ENCODE results near the gene STX2.
"Not testable (repeated sequence)": the region's sequence is repeated elsewhere in the genome, so short reads cannot be mapped to it uniquely, and the experiment has no call there.

Gene STX2

GRCh38 chr12:130838951-130839769, at the start of gene STX2:
STX2 (minus strand) TSS chr12:130839250; CDS start chr12:130839099, 151 bp downstream.
- in situ Hi-C loops (cut with HindIII; ENCODE audit: low sequenced_read_pairs): no loop called here

- in situ Hi-C loops (cut with HindIII; ENCODE audit: low sequenced_read_pairs): not testable (repeated sequence)
Measured at GRCh38 chr12:130887190-130887589, 48.1 kb upstream of the STX2 start.

- in situ Hi-C loops (cut with HindIII; ENCODE audit: low sequenced_read_pairs): no loop called here
Measured at GRCh38 chr12:130881548-130881947, 42.5 kb upstream of the STX2 start.

GRCh38 chr12:130881046-130881445, 42.0 kb upstream of the STX2 start:
- in situ Hi-C loops (cut with HindIII; ENCODE audit: low sequenced_read_pairs): no loop called here

- in situ Hi-C loops (cut with HindIII; ENCODE audit: low sequenced_read_pairs): no loop called here
Measured at GRCh38 chr12:130880411-130880885, 41.4 kb upstream of the STX2 start.

GRCh38 chr12:130879781-130880389, 40.8 kb upstream of the STX2 start:
- in situ Hi-C loops (cut with HindIII; ENCODE audit: low sequenced_read_pairs): loop anchor here (5.0 kb wide), 1 partner anchor 68 kb away; no protein-coding TSS in a partner anchor

GRCh38 chr12:130879212-130879686, 40.2 kb upstream of the STX2 start:
- in situ Hi-C loops (cut with HindIII; ENCODE audit: low sequenced_read_pairs): loop anchor here (5.0 kb wide), 1 partner anchor 67 kb away; no protein-coding TSS in a partner anchor

GRCh38 chr12:130878193-130879185, 39.4 kb upstream of the STX2 start:
- in situ Hi-C loops (cut with HindIII; ENCODE audit: low sequenced_read_pairs): loop anchor here (5.0 kb wide), 1 partner anchor 66 kb away; no protein-coding TSS in a partner anchor

GRCh38 chr12:130877333-130877732, 38.3 kb upstream of the STX2 start:
- in situ Hi-C loops (cut with HindIII; ENCODE audit: low sequenced_read_pairs): loop anchor here (5.0 kb wide), 1 partner anchor 65 kb away; no protein-coding TSS in a partner anchor

- in situ Hi-C loops (cut with HindIII; ENCODE audit: low sequenced_read_pairs): loop anchor here (5.0 kb wide), 1 partner anchor 64 kb away; no protein-coding TSS in a partner anchor
Measured at GRCh38 chr12:130876758-130877157, 37.7 kb upstream of the STX2 start.

- in situ Hi-C loops (cut with HindIII; ENCODE audit: low sequenced_read_pairs): loop anchor here (5.0 kb wide), 1 partner anchor 64 kb away; no protein-coding TSS in a partner anchor
Measured at GRCh38 chr12:130876297-130876696, 37.2 kb upstream of the STX2 start.

GRCh38 chr12:130875708-130876107, 36.7 kb upstream of the STX2 start:
- in situ Hi-C loops (cut with HindIII; ENCODE audit: low sequenced_read_pairs): loop anchor here (5.0 kb wide), 1 partner anchor 63 kb away; no protein-coding TSS in a partner anchor

- in situ Hi-C loops (cut with HindIII; ENCODE audit: low sequenced_read_pairs): loop anchor here (5.0 kb wide), 1 partner anchor 63 kb away; no protein-coding TSS in a partner anchor
Measured at GRCh38 chr12:130875193-130875592, 36.1 kb upstream of the STX2 start.

- in situ Hi-C loops (cut with HindIII; ENCODE audit: low sequenced_read_pairs): loop anchor here (5.0 kb wide), 1 partner anchor 62 kb away; no protein-coding TSS in a partner anchor
Measured at GRCh38 chr12:130874696-130875095, 35.6 kb upstream of the STX2 start.

GRCh38 chr12:130873825-130874224, 34.8 kb upstream of the STX2 start:
- in situ Hi-C loops (cut with HindIII; ENCODE audit: low sequenced_read_pairs): no loop called here

- in situ Hi-C loops (cut with HindIII; ENCODE audit: low sequenced_read_pairs): no loop called here
Measured at GRCh38 chr12:130873106-130873795, 34.2 kb upstream of the STX2 start.

- in situ Hi-C loops (cut with HindIII; ENCODE audit: low sequenced_read_pairs): no loop called here
Measured at GRCh38 chr12:130872179-130873096, 33.4 kb upstream of the STX2 start.

Measured in endothelial cell of hepatic sinusoid (primary cell).